ENCODE data around the gene PHAX. TPM values are rescaled to one million over a fixed set of nuclear protein-coding genes. Genes with fewer than 3 reads are reported as not detected.
"Not testable (repeated sequence)": the region's sequence is repeated elsewhere in the genome, so short reads cannot be mapped to it uniquely, and the experiment has no call there.

The PHAX gene
- total RNA-seq, 4 donors from 2014 or later, result 57.3 to 83.4 (median 68.2) TPM

DNA sequence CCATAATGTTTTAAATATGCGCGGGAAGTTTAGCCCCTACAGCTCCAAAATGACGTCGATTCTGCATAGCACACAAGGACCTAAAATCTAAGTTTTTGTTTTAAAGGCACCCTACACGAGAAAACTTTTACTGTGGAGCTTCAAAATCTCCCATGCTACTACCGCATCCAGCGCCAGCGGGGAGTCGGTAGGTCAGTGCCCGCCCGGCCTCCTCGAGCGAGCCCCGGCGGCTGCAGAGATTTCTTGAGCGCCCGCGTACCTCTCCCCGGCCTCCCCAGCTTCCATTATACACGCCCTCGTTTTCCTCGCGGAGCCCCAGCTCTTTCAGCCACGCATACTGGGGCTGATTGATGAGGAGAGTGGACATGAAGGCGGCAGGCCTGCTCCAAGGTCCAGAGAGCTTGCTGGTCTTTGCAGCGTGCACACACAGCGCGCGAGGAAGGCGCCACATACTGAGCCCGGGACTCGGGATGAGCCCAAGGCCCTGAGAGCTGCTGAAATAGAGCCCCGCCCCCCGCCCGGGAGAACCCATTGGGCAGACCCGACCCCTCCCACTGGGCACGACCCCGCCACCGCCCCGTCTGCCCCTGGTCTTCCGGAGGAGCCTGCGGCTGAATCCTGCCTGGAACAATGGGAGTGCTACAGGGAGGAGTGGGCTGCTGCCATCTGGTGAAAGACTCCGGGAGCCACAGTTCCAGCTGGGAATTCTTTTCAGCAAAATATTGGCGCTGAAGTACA is 5.8 kb upstream of the PHAX start, which contains the start of gene ALDH7A1:
TSS of gene ALDH7A1 (minus strand) at position 472 of the 738 bp plus-strand sequence. CDS start at position 451, 21 bp downstream.
- Histone ChIP-seq H3K27ac (peak within 1 kb of the TSS; percentile 5 to 86 (median 82)), H3K27me3 (no peaks in the 10 kb centered on the region), H3K4me1 (peaks cover 0 to 25% (median 4%) of the 10 kb centered on the region in 3 donors), H3K36me3 (peaks cover 0 to 24% of the 10 kb centered on the region in 2 donors), H3K9me3 (no peaks in the 10 kb centered on the region), H3K4me3 (peak within 1 kb of the TSS; percentile 43 to 72)
- 0% methylated on average over 7 to 10 of the region's 44 CpGs for WGBS, 2 donors (ENCODE audit: low coverage in 1 of 2)
- peak; percentile 96 for ATAC-seq
- no peak for TF ChIP-seq POLR2AphosphoS5 (IDR thresholded peaks at IDR 0.05)
- no peak for TF ChIP-seq EP300 (IDR thresholded peaks at IDR 0.05)
- TF ChIP-seq, protein P1, sequence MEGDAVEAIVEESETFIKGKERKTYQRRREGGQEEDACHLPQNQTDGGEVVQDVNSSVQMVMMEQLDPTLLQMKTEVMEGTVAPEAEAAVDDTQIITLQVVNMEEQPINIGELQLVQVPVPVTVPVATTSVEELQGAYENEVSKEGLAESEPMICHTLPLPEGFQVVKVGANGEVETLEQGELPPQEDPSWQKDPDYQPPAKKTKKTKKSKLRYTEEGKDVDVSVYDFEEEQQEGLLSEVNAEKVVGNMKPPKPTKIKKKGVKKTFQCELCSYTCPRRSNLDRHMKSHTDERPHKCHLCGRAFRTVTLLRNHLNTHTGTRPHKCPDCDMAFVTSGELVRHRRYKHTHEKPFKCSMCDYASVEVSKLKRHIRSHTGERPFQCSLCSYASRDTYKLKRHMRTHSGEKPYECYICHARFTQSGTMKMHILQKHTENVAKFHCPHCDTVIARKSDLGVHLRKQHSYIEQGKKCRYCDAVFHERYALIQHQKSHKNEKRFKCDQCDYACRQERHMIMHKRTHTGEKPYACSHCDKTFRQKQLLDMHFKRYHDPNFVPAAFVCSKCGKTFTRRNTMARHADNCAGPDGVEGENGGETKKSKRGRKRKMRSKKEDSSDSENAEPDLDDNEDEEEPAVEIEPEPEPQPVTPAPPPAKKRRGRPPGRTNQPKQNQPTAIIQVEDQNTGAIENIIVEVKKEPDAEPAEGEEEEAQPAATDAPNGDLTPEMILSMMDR (IDR thresholded peaks at IDR 0.05), result peak in 3 of 4 experiments; percentile 42 to 62 (median 46)
- peak; percentile 22 to 36 for TF ChIP-seq POLR2A (IDR thresholded peaks at IDR 0.05)

DNA sequence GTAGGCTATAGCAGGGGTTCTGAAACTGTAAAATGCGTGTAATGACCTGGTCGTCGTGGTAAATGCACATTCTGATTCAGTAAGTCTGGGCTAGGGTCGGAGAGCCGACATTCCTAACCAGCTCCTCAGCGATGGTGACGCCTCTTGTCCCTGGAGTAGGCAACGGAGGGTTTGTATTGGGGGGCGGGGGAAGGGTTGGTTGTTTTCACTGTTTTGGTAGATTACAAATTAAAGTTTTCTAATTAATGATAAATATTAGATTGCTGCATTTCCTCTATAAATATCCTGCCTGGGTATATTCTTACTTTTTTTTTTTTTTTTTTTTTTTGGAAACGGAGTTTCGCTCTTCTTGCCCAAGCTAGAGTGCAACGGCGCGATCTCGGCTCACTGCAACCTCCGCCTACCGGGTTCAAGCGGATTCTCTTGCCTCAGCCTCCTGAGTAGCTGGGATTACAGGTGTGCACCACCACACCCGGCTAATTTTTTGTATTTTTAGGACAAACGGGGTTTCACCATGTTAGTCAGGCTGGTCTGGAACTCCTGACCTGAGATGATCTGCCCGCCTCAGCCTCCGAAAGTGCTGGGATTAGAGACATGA is 5.2 kb upstream of the PHAX start:
- peak overlapping the region; percentile 5 to 86 (median 82) for H3K27ac ChIP-seq
- no peak for TF ChIP-seq EP300 (IDR thresholded peaks at IDR 0.05)
- TF ChIP-seq, protein P1 (IDR thresholded peaks at IDR 0.05), result no peak
- no peak for TF ChIP-seq POLR2AphosphoS5 (IDR thresholded peaks at IDR 0.05)
- no peak for TF ChIP-seq POLR2A (IDR thresholded peaks at IDR 0.05)
- H3K36me3 ChIP-seq, result peaks cover 0 to 18% of the 10 kb centered on the region in 2 donors
- no peak for ATAC-seq
- H3K9me3 ChIP-seq, result no peaks in the 10 kb centered on the region
- H3K4me3 ChIP-seq, result peak overlapping the region; percentile 43 to 72
- WGBS, 2 donors (ENCODE audit: low coverage in 1 of 2), result 40 to 57% methylated on average over 12 to 14 of the region's 22 CpGs
- peaks cover 0 to 30% (median 4%) of the 10 kb centered on the region in 3 donors for H3K4me1 ChIP-seq
- H3K27me3 ChIP-seq, result no peaks in the 10 kb centered on the region

DNA sequence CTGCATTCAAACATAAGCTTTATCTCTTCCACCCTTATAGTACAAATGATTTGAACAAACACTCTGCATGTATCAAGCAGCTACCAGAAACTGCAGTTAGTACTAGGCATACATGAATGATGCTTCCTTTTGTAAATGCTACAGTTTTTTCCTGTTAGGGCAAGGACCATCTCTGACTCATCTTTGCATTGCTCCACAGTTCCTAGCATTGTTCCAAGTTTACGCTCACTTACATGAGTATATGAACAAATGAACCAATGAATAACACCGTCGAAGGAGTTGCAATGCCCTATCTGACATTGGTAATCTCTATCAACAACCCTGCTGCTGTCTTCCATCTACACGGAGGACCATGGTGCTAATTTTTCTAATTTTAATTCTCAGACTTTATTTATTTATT is 3.6 kb upstream of the PHAX start:
- 80 to 83% methylated on average over 3 to 4 of the region's 4 CpGs for WGBS, 2 donors (ENCODE audit: low coverage in 1 of 2)
- no peak for ATAC-seq
- Histone ChIP-seq H3K4me3 (no peak overlapping the region), H3K4me1 (peaks cover 0 to 41% (median 8%) of the 10 kb centered on the region in 3 donors), H3K27ac (no peak overlapping the region), H3K9me3 (no peaks in the 10 kb centered on the region), H3K36me3 (peaks cover 0 to 3% of the 10 kb centered on the region in 2 donors), H3K27me3 (no peaks in the 10 kb centered on the region)
- TF ChIP-seq, protein P1 (IDR thresholded peaks at IDR 0.05), result no peak
- no peak for TF ChIP-seq POLR2AphosphoS5 (IDR thresholded peaks at IDR 0.05)
- no peak for TF ChIP-seq EP300 (IDR thresholded peaks at IDR 0.05)
- TF ChIP-seq POLR2A (IDR thresholded peaks at IDR 0.05), result no peak

DNA sequence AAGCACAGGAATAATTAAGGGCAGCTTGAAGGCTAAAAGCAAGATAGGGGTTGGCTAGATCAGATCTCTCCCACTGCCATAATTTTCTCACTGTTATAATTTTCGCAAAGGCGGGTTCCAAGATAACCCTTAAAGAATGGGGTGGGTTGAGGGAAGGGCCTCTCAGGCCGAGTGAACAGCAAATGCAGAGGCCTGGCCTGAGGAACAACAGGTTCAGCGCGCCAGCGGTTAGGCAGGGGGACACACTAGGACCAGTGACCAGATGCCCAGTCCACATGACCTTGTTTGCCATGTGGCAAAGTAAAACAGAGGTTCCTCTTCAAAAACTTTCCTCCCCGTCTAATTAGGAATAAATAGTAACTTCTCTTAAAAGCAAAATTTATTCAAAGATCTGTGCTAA is 1.2 kb upstream of the PHAX start:
- ATAC-seq, result no peak
- H3K27me3 ChIP-seq, result no peaks in the 10 kb centered on the region
- peaks cover 0 to 46% (median 9%) of the 10 kb centered on the region in 3 donors for H3K4me1 ChIP-seq
- H3K4me3 ChIP-seq, result no peak overlapping the region
- H3K27ac ChIP-seq, result no peak overlapping the region
- WGBS, 2 donors (ENCODE audit: low coverage in 1 of 2), result 80 to 93% methylated on average over 1 to 7 of the region's 7 CpGs
- H3K9me3 ChIP-seq, result no peaks in the 10 kb centered on the region
- H3K36me3 ChIP-seq, result peaks cover 0 to 13% of the 10 kb centered on the region in 2 donors
- TF ChIP-seq POLR2A (IDR thresholded peaks at IDR 0.05), result no peak
- TF ChIP-seq POLR2AphosphoS5 (IDR thresholded peaks at IDR 0.05), result no peak
- TF ChIP-seq, protein P1 (IDR thresholded peaks at IDR 0.05), result no peak
- TF ChIP-seq EP300 (IDR thresholded peaks at IDR 0.05), result no peak

DNA sequence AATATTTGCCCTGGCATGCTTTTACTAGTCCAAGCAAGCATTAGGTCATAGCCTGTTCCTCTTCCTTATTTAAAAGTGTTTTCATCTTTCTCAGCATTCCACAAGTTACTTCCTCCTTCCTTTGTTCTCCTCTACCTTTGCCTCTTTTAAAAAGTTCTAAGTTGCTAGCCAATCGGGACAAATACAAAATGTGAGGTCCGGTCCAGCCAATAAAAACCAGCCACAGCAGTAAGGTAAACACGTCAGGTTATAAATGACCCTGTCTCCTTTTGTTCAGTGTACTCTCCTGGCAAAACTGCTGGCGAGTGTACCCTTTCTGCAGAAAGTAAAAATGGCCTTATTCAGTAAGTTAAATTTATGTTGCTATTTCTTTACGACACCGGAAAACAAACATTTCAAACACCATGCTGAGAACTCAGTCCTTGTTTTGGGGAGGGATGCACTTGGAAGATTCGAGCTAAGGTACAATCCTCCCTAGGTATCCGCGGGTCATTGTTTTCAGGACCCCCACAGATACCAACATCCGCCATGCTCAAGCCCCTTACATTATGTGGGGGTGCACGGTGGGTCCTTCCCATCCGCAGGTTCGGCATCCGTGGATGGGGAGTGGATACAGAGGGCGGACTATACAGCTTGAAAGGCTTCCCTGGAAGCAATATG is 646 bp upstream of the PHAX start:
- Histone ChIP-seq H3K36me3 (peaks cover 0 to 19% of the 10 kb centered on the region in 2 donors), H3K27ac (peak overlapping the region; percentile 15 to 90 (median 90)), H3K4me1 (peaks cover 0 to 48% (median 13%) of the 10 kb centered on the region in 3 donors), H3K4me3 (peak overlapping the region in 1 of 2 donors; percentile 100)
- H3K9me3 ChIP-seq, H3K27me3 ChIP-seq: not testable (repeated sequence)
- ATAC-seq, result peak; percentile 17
- WGBS, 2 donors (ENCODE audit: low coverage in 1 of 2), result 55 to 70% methylated on average over 10 to 11 of the region's 15 CpGs

Measured in gastroesophageal sphincter (tissue), 4 donors.